HEK293T (cell line): Measurements from ENCODE around the gene SLC22A5.

Experiments used
- CTCF ChIA-PET: fragments of 350-600 bp; formaldehyde crosslinking; extraction: SDS; loops from one replicate; lab custom pipeline; 2021; ENCODE audit warnings: antibody characterized with exemption, inconsistent platforms; lab: Yijun Ruan, JAX
- POLR2A ChIA-PET: fragments of 350-600 bp; formaldehyde crosslinking; extraction: SDS; loops from one replicate; lab custom pipeline; 2020; ENCODE audit warnings: antibody characterized with exemption, inconsistent platforms; lab: Yijun Ruan, JAX
- DNase-seq: peaks from one replicate; pipeline ENCODE4 v3.0.0; 2012; ENCODE audit warnings: mixed read lengths; ENCODE audit errors: extremely low spot score
- ARNT ChIP-seq: fragments of 450-650 bp; IDR thresholded peaks from 2 replicates; pipeline ENCODE4 v1.6.1; 2017; ENCODE audit warnings: mild to moderate bottlenecking
- BHLHE40 ChIP-seq: fragments of 450-650 bp; IDR thresholded peaks from 2 replicates; pipeline ENCODE4 v1.6.1; 2016; ENCODE audit warnings: mild to moderate bottlenecking, moderate library complexity, borderline replicate concordance
- CTBP1 ChIP-seq: fragments of 450-650 bp; IDR thresholded peaks from 2 replicates; pipeline ENCODE4 v1.6.1; 2016; ENCODE audit warnings: borderline replicate concordance
- ELF4 ChIP-seq: fragments of 450-650 bp; IDR thresholded peaks from 2 replicates; pipeline ENCODE4 v1.6.1; 2017; ENCODE audit warnings: antibody characterized with exemption
- FOXA1 ChIP-seq: fragments of 450-650 bp; IDR thresholded peaks from 2 replicates; pipeline ENCODE4 v1.6.1; 2016; ENCODE audit warnings: mild to moderate bottlenecking
- FOXK2 ChIP-seq: fragments of 450-650 bp; IDR thresholded peaks from 2 replicates; pipeline ENCODE4 v1.6.1; 2016; ENCODE audit warnings: mild to moderate bottlenecking
- FOXM1 ChIP-seq: fragments of 450-650 bp; IDR thresholded peaks from 2 replicates; pipeline ENCODE4 v1.6.1; 2017; ENCODE audit warnings: mild to moderate bottlenecking, borderline replicate concordance
- HDGF ChIP-seq: fragments of 450-650 bp; IDR thresholded peaks from 2 replicates; pipeline ENCODE4 v1.6.1; 2017; ENCODE audit warnings: antibody characterized with exemption, borderline replicate concordance
- L3MBTL2 ChIP-seq: fragments of 450-650 bp; conservative IDR thresholded peaks from 2 replicates; pipeline ENCODE4 v1.6.1; 2016; ENCODE audit warnings: mild to moderate bottlenecking
- LEF1 ChIP-seq: fragments of 450-650 bp; IDR thresholded peaks from 2 replicates; pipeline ENCODE4 v1.6.1; 2017; ENCODE audit warnings: mild to moderate bottlenecking, borderline replicate concordance
- NFRKB ChIP-seq: fragments of 450-650 bp; IDR thresholded peaks from 2 replicates; pipeline ENCODE4 v1.6.1; 2016; ENCODE audit warnings: mild to moderate bottlenecking, moderate library complexity
- SP1 ChIP-seq: fragments of 450-650 bp; IDR thresholded peaks from 2 replicates; pipeline ENCODE4 v1.6.1; 2017
- SUZ12 ChIP-seq: fragments of 450-650 bp; IDR thresholded peaks from 2 replicates; pipeline ENCODE4 v1.6.1; 2016; ENCODE audit warnings: mild to moderate bottlenecking
- TARDBP ChIP-seq: fragments of 450-650 bp; IDR thresholded peaks from 2 replicates; pipeline ENCODE4 v1.6.1; 2016
- ZNF384 ChIP-seq: fragments of 450-650 bp; IDR thresholded peaks from 2 replicates; pipeline ENCODE4 v1.6.1; 2016
- TF ChIP-seq, protein P1 (sequence below): fragments of 450-650 bp; IDR thresholded peaks from 2 replicates; pipeline ENCODE4 v1.6.1; 2016

The SLC22A5 gene

GRCh38 chr5:132370181-132370970, 866 bp downstream of the SLC22A5 start:
- no peak for DNase-seq
- POLR2A ChIA-PET = interaction anchor here (0.6 to 5.4 kb wide), 10 partner anchors 8 to 126 kb away, joined by 3 to 57 read pairs (median 5); partner anchors contain the start of gene SLC22A4
- no peak for TF ChIP-seq SP1
- 0 out of 2 replicates have a peak, but pooled peaks have one; percentile 5 for TF ChIP-seq L3MBTL2
- TF ChIP-seq ZNF384 = 0 out of 2 replicates have a peak, but pooled peaks have one; percentile 14
- CTCF ChIA-PET = interaction anchor here (0.6 to 1.7 kb wide), 4 partner anchors 78 to 132 kb away, joined by 3 to 8 read pairs (median 4); no protein-coding TSS in a partner anchor

GRCh38 chr5:132370971-132371602, 1.6 kb downstream of the SLC22A5 start:
- POLR2A ChIA-PET = interaction anchor here (1.2 to 3.9 kb wide), 3 partner anchors 13 to 77 kb away, joined by 3 to 19 read pairs (median 7); partner anchors contain the start of gene SLC22A4
- CTCF ChIA-PET = interaction anchor here (0.6 to 1.6 kb wide), 4 partner anchors 95 to 191 kb away, joined by 3 to 5 read pairs (median 4); no protein-coding TSS in a partner anchor
- TF ChIP-seq L3MBTL2 = no peak
- TF ChIP-seq ZNF384 = 0 out of 2 replicates have a peak, but pooled peaks have one; percentile 0
- no peak for TF ChIP-seq TARDBP
- DNase-seq = no peak

DNA sequence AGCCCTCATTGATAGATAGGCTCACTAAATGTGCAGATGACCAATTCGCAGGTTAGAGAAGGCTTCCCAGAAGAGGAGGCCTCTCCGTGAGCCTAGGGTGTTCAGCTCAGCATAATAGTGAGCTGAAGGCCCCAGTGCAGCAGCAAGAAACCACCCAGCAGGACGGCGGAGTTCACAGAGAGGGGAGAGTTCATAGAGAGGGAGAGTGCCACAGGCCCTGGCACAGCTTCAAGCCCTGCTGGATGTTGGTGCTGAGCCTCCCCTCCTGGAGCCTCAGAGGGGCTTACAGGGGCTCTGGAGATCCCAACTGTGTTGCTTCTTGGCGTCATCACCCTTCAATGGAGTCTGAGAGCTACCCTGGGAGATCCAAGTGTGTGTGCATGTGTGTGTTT, 2.1 kb downstream of the SLC22A5 start:
- CTCF ChIA-PET = interaction anchor here (0.7 to 1.6 kb wide), 3 partner anchors 129 to 191 kb away, joined by 3 to 5 read pairs (median 3); no protein-coding TSS in a partner anchor
- no peak for TF ChIP-seq LEF1
- no peak for TF ChIP-seq SP1
- TF ChIP-seq SUZ12 = no peak
- no peak for TF ChIP-seq ARNT
- TF ChIP-seq FOXM1 = no peak
- no peak for TF ChIP-seq FOXK2
- no peak for TF ChIP-seq HDGF
- no peak for TF ChIP-seq ELF4
- TF ChIP-seq NFRKB = no peak
- no peak for TF ChIP-seq L3MBTL2
- TF ChIP-seq BHLHE40 = no peak
- TF ChIP-seq CTBP1 = no peak
- no peak for TF ChIP-seq TARDBP
- TF ChIP-seq, protein P1, sequence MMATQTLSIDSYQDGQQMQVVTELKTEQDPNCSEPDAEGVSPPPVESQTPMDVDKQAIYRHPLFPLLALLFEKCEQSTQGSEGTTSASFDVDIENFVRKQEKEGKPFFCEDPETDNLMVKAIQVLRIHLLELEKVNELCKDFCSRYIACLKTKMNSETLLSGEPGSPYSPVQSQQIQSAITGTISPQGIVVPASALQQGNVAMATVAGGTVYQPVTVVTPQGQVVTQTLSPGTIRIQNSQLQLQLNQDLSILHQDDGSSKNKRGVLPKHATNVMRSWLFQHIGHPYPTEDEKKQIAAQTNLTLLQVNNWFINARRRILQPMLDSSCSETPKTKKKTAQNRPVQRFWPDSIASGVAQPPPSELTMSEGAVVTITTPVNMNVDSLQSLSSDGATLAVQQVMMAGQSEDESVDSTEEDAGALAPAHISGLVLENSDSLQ = no peak
- TF ChIP-seq ZNF384 = no peak
- no peak for TF ChIP-seq FOXA1
- POLR2A ChIA-PET = interaction anchor here (1.2 to 3.9 kb wide), 3 partner anchors 20 to 119 kb away, joined by 3 to 19 read pairs (median 3); partner anchors contain the start of genes IRF1 and SLC22A4
- no peak for DNase-seq

DNA sequence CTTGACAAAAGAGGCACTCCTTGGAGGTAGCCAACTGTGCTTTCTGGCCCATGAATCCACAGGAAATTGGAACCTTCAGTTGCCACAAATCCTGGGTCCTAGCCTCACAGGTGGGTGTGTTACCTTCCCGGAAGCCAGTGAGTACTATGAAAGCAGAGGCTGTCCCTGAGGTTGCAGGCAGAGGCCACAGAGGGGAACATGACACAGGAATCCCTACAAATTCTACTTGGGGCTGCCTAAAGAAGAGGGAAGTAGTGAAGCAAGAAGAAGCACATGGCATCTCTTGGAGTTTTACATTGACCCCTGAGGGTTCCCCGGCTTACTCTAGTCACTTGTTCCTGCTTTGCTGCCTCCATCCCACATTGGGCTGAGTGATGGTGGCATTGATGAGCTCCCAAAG, 2.6 kb downstream of the SLC22A5 start:
- ChIA-PET POLR2A (interaction anchor here (1.3 to 3.9 kb wide), 2 partner anchors 79 to 119 kb away, joined by 3 to 19 read pairs; partner anchors contain the start of genes IRF1 and SLC22A4), CTCF (interaction anchor here (0.8 to 1.6 kb wide), 2 partner anchors 129 to 134 kb away, joined by 3 to 5 read pairs; no protein-coding TSS in a partner anchor)
- TF ChIP-seq BHLHE40 (no peak), CTBP1 (no peak), ARNT (no peak), L3MBTL2 (no peak), FOXA1 (no peak), TARDBP (no peak), ELF4 (no peak), SP1 (no peak), NFRKB (no peak), FOXM1 (no peak), HDGF (no peak), LEF1 (no peak), FOXK2 (no peak), SUZ12 (no peak), ZNF384 (no peak)
- TF ChIP-seq, protein P1 = no peak
- DNase-seq = no peak

GRCh38 chr5:132372542-132372941, 3.0 kb downstream of the SLC22A5 start:
- POLR2A ChIA-PET = interaction anchor here (1.3 to 3.9 kb wide), 2 partner anchors 79 to 118 kb away, joined by 3 to 19 read pairs; partner anchors contain the start of genes IRF1 and SLC22A4
- no peak for DNase-seq
- TF ChIP-seq ARNT (no peak), CTBP1 (no peak), NFRKB (no peak), BHLHE40 (no peak), FOXM1 (no peak), FOXA1 (no peak), LEF1 (no peak), ELF4 (no peak)
- CTCF ChIA-PET = interaction anchor here (1.6 kb wide), 1 partner anchor 134 kb away, joined by 5 read pairs; no protein-coding TSS in a partner anchor

DNA sequence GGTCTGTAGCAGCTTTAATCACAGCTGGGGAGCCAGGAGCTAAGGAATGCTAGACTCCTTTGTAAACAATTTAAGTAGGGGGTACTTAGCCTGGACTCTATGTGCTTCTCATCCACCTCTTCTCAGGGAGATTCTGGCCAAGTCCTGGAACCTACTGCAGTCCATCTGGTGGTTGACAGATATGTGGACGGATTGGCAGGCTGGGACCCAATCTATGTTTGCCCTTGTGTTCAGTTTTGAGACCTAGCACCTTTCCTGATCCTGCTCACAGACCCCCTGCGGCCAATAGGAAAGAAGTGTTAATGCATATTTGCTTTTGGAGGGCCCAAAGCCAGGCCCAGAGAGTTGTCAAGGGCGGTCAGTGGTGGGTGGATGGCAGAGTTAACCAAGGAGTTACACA, 6.4 kb downstream of the SLC22A5 start:
- DNase-seq = no peak
- POLR2A ChIA-PET = interaction anchor here (5.0 kb wide), 1 partner anchor 82 kb away, joined by 22 read pairs; the partner anchor contains the start of gene SLC22A4

More for the DNA sequence above, 6.4 kb downstream of the SLC22A5 start:
- TF ChIP-seq FOXM1 (no peak), SP1 (no peak), LEF1 (no peak), ELF4 (no peak), SUZ12 (no peak), FOXK2 (no peak), TARDBP (no peak), HDGF (no peak)
- CTCF ChIA-PET = no interaction called here
